ENCODE measurements around the gene PCDH15.

Gene PCDH15

DNA sequence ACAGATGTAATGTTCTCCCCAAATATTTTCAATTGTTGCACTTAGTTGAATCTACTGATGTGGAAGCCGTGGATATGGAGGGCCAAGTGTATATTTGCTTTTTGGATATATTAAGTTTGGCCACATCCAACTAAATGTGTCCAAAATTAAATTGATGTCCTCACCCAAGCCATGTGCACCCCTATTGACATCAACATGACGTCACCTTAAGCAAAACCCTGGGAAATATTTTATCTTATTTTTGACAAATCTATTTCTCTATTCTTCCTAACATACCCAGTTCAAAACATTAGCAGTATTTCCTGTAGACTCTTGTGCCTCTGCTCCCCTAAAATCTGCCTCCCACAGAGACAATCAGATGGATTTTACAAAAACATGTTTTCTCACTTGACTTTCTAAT, 652.5 kb downstream of the PCDH15 start:
- intact Hi-C loops (cut with DNase I): no loop called here
- DNase-seq: no peak

DNA sequence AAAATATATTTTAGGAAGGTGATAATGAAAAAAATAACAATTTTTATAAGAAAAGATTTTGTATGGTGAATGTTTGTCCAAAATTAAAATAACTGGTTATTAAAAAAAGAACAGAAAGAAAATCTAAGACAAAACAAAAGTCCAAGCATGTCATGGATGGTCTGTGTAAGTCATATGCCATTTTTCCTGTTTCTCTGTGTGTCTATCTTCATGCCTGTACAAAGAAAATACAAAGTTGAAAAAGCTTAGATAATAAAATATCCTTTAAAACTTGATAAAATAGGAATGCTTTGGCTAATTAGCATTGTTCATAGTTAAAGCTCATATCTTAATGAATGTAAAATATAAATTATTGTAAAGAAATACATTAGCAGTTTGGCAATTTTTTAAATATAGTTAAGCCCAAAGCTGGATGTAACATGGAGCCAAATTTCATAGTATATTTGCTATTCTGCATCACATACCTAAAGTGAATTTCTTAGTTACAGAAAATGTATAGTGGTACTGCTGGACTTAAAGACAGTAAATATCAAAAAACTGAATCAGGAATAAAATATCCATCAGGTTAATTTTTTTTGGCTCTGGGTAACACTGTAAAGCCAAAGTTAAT, 661.1 kb downstream of the PCDH15 start:
- intact Hi-C loops (cut with DNase I): no loop called here
- no peak for DNase-seq

- intact Hi-C loops (cut with DNase I): no loop called here
- no peak for DNase-seq
These were observed 663.6 kb downstream of the PCDH15 start for GRCh38 chr10:54137396-54137795.

DNA sequence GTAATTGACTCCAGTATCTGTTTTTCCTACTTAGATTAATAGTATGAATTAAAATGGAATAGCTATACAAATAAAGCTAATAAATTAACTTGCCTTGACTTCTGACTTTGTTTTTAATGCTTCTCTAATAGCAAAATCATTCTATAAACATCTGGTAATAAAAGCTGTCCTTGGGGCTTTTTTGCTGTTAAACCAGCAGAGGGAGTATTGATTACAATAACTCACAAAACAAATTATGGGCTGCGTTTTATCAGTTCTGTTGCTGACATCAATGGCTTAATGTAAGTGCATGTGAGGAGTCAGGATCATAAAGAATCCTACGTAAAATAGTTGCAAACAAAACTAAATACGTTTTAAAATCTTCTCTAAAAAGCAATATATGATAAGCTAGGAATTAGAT, 667.8 kb downstream of the PCDH15 start:
- DNase-seq: no peak
- intact Hi-C loops (cut with DNase I): no loop called here

GRCh38 chr10:54131833-54132232, 669.2 kb downstream of the PCDH15 start:
- DNase-seq: no peak
- intact Hi-C loops (cut with DNase I): no loop called here

GRCh38 chr10:54130394-54130793, 670.6 kb downstream of the PCDH15 start:
- DNase-seq: no peak
- intact Hi-C loops (cut with DNase I): no loop called here

DNA sequence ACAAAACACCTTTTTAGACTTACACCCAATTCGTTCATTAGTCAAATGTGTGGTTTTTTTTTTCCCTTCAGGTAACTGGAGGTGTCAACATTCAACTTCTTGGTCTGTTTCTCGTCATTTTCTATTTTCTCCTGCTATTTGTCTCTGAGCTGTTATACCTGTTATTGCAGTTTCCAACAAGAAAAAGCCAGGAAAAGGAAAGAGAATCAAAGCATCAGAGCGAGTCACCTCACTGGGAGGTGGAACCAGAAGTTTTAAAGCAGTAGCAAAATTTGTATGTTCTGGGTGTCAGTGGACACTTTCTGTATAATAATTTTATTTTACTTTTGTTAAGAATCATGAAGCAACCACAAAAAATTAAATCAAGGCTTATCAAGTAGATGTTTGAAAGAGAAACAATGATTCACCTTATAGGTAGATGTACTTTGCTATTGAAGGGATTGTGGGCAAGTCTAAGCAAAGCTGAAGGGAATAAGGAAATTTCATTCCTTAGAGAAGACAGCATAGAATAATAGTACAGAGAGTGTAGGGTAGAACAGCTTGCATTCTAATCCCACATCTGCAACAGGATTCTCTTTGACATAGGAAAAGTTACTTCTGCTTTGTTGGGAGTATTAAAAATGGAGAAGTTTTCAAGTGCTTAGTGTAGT, 675.8 kb downstream of the PCDH15 start:
- DNase-seq: no peak
- intact Hi-C loops (cut with DNase I): no loop called here

GRCh38 chr10:54124209-54124885, 676.7 kb downstream of the PCDH15 start:
- DNase-seq: no peak
- intact Hi-C loops (cut with DNase I): no loop called here

DNA sequence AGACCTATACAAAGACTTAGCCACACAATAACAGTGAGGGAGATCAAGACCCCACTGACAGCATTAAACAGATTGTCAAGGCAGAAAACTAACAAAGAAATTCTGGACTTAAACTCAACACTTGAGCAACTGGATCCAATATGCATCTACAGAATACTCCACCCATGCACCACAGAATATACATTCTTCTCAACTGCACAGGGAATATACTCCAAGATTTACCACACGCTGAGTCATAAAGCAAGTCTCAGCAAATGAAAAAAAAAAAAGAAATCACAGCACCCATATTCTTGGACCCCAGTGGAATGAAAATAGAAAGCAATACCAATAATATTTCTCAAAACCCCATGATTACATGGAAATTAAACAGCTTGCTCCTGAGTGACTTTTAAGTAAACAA, 680.2 kb downstream of the PCDH15 start:
- DNase-seq: no peak
- intact Hi-C loops (cut with DNase I): no loop called here

DNA sequence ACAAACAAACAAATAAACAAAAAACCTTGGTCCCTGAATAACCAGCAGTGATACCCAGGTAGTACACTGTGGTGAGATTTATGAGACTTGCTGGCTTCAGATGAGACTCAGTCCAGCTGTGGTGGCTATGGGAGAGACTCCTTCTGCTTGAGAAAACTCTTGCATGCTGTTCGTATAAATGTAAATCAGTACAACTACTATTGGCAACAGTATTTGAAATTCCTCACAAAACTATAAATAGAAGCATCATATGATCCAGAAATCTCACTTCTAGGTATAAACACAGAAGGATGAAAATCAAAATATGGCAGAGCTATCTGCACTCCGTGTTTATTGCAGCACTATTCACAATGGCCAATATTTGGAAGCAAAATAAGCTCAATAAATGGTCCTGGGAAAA, 692.1 kb downstream of the PCDH15 start:
- DNase-seq: no peak
- intact Hi-C loops (cut with DNase I): no loop called here

GRCh38 chr10:54096892-54097291, 704.1 kb downstream of the PCDH15 start:
- no peak for DNase-seq
- intact Hi-C loops (cut with DNase I): no loop called here

DNA sequence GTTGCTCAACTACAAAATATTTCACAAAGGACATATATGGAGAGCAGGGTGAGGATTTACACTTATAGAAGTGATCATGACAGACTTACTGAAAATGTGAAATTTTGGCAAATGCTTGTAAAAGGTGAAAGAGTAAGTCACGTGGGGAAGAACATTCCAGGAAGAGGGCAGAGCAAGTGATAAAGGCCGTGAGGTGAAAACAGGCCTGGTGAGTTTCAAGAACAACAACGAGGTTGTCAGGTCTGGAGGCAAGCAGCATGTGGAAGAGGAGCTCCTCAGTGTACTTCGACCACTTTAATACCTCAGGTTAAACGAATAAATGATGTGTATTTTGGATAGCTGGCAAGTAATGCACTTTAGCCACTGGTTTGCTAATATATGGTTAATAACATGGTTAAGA, 706.7 kb downstream of the PCDH15 start:
- DNase-seq: no peak
- intact Hi-C loops (cut with DNase I): no loop called here

DNA sequence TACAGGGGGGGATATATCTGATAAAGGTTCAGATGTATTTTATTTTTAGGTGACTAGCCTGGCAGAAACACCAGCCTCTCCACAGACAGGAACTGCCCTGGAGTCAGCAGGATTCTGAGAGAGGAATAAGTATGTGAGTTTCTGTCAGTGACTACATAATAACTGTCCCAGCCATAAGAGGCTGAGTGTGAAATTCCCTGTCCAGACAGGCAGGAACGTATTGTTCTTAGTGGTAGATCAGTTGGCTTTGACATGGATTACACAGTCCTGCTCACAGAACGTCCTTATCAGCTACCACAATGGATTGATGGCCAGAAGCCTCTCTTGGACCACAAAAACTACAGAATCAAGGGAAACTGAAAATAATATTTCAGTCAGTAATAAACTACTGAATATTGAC, 709.8 kb downstream of the PCDH15 start:
- intact Hi-C loops (cut with DNase I): no loop called here
- no peak for DNase-seq

DNA sequence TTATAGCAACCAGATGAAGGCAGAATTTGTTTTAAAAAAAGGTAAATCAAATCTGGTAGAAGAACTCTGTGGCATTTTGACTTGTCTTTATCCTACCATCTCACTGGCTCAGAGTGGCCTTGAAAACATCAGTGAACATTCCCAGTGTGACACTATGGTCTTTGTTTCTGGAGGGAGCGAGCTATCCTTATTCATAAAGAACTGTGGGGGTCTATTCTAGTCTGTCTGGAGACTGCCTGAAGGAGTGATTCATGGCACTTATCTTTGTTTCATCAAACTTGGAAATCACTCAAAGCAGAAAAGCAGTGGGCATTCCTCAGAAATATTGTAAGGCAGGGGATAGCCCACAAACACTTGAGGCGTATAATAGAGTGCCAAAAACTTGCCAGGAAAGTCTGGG, 719.1 kb downstream of the PCDH15 start:
- intact Hi-C loops (cut with DNase I): no loop called here

DNA sequence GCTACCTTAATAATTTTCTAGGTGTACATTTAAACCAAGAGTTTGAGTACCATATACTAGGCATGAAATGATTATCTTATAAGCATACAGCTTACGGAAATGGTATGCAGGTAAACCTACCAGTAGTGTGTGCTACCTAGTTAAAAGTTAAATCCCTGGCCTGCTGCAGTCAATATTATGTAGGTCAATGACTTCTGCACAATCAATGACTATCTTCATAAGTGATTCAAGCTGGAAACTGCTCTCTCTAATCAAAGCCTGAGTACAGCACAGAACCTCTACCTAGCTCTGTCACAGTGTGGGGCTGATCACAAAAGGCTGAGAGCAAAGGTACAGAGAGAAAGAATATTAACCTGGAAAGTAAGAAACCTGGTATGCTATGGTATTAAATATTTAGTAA, 733.7 kb downstream of the PCDH15 start:
- DNase-seq: no peak
- intact Hi-C loops (cut with DNase I): no loop called here

More for the DNA sequence above, 719.1 kb downstream of the PCDH15 start:
- DNase-seq: no peak

GRCh38 chr10:54066646-54067045, 734.4 kb downstream of the PCDH15 start:
- intact Hi-C loops (cut with DNase I): no loop called here
- no peak for DNase-seq

DNA sequence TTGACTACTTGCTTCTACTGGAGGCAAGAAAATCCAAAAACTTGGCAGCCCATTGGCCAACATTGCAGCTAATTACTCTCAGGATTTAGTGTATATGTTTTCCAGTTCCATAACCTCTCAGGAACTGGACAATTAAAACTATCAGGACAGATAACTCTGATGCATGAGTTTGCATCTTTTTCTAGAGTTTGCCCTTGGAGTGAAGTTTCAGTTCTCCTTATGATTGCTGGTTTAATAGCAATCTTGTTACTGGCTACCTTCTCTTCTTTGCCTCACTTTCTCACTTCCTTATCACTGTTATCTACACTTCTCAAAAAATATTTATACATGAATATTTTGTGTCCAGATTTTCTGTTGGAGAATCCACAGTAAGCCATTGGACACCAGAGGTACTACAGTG, 735.9 kb downstream of the PCDH15 start:
- intact Hi-C loops (cut with DNase I): no loop called here
- no peak for DNase-seq

GRCh38 chr10:54064215-54064614, 736.8 kb downstream of the PCDH15 start:
- intact Hi-C loops (cut with DNase I): no loop called here
- DNase-seq: peak in 2 of 10 donors; percentile 51 to 55

DNA sequence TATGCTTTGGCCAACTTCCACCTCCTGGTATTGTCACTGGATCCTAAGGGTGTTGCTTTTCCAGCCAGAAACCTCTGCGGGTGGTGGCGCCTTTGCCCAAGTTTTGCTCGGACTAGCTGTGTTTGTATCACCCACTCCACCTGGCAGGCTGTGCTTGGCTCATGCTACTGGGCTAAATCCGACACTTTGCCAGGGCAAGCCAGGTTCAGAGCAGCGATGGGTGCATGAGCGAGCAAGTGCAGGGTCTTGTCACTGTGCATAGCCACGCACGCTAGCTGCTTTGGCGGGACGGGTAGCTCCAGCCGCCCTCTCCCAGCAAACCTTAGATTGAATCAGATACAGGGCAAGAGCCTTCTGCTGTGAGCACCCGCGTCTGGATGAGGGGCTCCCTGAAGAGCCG, 737.5 kb downstream of the PCDH15 start:
- intact Hi-C loops (cut with DNase I): no loop called here
- peak in 1 of 10 donors; percentile 53 for DNase-seq

GRCh38 chr10:54060572-54060971, 740.5 kb downstream of the PCDH15 start:
- intact Hi-C loops (cut with DNase I): no loop called here

DNA sequence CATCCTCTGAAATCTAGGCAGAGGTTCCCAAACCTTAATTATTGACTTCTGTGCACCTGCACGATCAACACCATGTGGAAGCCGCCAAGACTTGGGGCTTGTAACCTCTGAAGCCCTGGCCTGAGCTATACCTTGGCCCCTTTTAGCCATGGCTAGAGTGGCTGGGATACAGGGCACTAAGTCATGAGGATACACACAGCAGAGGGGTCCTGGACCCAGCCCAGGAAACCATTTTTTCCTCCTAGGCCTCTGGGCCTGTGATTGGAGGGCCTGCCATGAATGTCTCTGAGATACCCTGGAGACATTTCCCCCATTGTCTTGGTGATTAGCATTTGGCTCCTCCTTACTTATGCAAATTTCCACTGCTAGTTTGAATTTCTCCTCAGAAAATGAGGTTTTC, 743.7 kb downstream of the PCDH15 start:
- intact Hi-C loops (cut with DNase I): no loop called here

More at GRCh38 chr10:54060572-54060971, 740.5 kb downstream of the PCDH15 start:
- no peak for DNase-seq

GRCh38 chr10:54026340-54026739, 774.7 kb downstream of the PCDH15 start:
- no peak for DNase-seq
- intact Hi-C loops (cut with DNase I): no loop called here

More for the DNA sequence above, 743.7 kb downstream of the PCDH15 start:
- DNase-seq: peak in 1 of 10 donors; percentile 55
